Measurements from ENCODE around the gene ZNF423. TPM values are rescaled to one million over a fixed set of nuclear protein-coding genes. Genes with fewer than 3 reads are reported as not detected.

Gene ZNF423
- total RNA-seq, 1 donor from 2014 or later: 19.8 TPM

DNA sequence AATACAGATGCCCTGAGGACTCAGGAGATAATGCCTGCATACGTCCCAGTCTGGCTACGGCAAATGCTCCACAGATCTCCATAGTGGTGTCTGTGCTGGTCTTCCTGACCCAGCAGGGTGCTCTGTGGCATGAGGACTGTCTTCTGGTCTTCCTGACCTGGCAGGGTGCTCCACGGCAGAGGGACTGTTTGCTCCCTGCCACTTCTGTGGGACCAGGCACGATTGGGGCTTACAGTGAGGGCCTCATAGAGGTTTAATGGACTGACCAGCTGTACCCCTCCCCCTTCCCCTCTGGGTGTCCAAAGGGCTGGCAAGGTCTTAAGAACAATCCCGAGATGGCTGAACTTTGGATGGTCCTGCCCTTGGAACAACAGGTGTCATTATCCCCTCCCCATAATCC, 359.3 kb downstream of the ZNF423 start:
- H3K4me3 Mint-ChIP-seq: no peak overlapping the region
- no peak overlapping the region for H3K27ac Mint-ChIP-seq
- TF ChIP-seq CTCF (IDR thresholded peaks at IDR 0.05; ENCODE audit: unreplicated experiment): no peak
- DNase-seq (ENCODE audit: low spot score in 2 of 2, unreplicated experiment in 2 of 2): no peak
- H3K36me3 Mint-ChIP-seq: peaks cover 2% of the 10 kb centered on the region
- H3K27me3 Mint-ChIP-seq (ENCODE audit: low read depth): peaks cover 3% of the 10 kb centered on the region
- no peaks in the 10 kb centered on the region for H3K9me3 Mint-ChIP-seq
- H3K4me1 Mint-ChIP-seq: peaks cover 6% of the 10 kb centered on the region

DNA sequence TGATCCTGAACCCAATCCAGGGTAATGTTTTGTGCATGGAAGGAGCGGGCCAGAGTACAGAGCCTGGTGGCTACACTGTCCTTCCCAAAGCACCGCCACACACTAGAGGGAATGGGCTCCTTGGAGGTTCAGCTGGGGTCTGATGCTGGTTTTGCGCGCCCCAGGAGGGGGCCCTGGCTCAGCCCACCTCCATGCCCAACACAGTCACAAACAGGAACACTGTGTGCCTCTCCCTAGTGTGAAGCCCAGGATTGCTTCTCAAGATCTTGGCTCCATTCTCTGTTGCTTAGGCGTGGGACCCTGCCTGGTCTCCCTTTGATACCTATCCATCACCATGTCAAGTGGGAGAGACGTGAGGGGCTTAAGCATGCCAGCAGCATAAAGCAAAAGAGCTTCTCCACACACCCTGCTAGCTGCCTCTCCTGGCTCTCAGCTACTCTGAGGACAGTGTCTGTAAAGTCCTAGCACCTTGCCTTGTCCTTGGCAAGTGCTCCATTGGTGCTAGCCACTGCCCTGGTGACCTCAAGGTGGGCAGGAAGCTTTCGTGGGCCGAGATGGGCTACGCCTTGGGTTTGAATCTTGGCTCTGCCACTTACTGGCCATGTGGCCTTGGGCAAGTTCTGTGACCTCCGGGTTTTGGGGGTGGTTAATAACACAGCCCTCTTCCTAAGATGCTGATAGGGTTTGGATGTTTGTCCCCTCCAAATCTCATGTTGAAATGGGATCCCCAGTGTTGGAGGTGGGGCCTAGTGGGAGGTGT, 360.1 kb downstream of the ZNF423 start:
- Mint-ChIP-seq H3K4me1 (peaks cover 6% of the 10 kb centered on the region), H3K27ac (no peak overlapping the region)

GRCh38 chr16:49494891-49495566, 360.9 kb downstream of the ZNF423 start:
- H3K36me3 Mint-ChIP-seq: peaks cover 2% of the 10 kb centered on the region
- no peak for DNase-seq (ENCODE audit: low spot score in 2 of 2, unreplicated experiment in 2 of 2)
- no peak overlapping the region for H3K27ac Mint-ChIP-seq
- peaks cover 3% of the 10 kb centered on the region for H3K27me3 Mint-ChIP-seq (ENCODE audit: low read depth)
- peaks cover 6% of the 10 kb centered on the region for H3K4me1 Mint-ChIP-seq
- no peaks in the 10 kb centered on the region for H3K9me3 Mint-ChIP-seq
- TF ChIP-seq CTCF (IDR thresholded peaks at IDR 0.05; ENCODE audit: unreplicated experiment): no peak
- H3K4me3 Mint-ChIP-seq: no peak overlapping the region

More for the DNA sequence above, 360.1 kb downstream of the ZNF423 start:
- Mint-ChIP-seq H3K4me3 (no peak overlapping the region), H3K27me3 (ENCODE audit: low read depth) (peaks cover 3% of the 10 kb centered on the region), H3K9me3 (no peaks in the 10 kb centered on the region), H3K36me3 (peaks cover 2% of the 10 kb centered on the region)
- DNase-seq (ENCODE audit: low spot score in 2 of 2, unreplicated experiment in 2 of 2): no peak
- no peak for TF ChIP-seq CTCF (IDR thresholded peaks at IDR 0.05; ENCODE audit: unreplicated experiment)

DNA sequence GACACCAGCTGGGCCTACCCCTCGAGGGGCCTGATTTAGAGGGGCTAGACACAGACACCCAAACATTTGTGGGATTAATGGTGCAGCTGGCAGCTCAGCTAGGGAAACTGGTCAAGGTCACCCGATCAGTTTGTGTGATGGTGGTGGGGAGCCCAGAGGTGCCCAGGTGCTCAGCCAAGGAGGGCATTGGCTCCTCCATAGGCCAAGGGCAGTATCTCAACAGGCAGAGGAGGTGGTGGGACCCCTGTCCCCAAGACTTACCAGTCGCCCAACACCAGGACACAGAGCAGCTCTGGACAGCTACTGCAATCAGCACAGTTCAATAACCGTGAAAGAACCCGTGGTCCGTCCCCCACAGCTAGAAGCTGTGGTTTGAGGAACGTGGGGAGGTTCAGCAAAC, 361.4 kb downstream of the ZNF423 start:
- Mint-ChIP-seq H3K27ac (no peak overlapping the region), H3K4me1 (peaks cover 4% of the 10 kb centered on the region), H3K9me3 (no peaks in the 10 kb centered on the region), H3K36me3 (peaks cover 2% of the 10 kb centered on the region), H3K4me3 (no peak overlapping the region), H3K27me3 (ENCODE audit: low read depth) (peaks cover 3% of the 10 kb centered on the region)
- TF ChIP-seq CTCF (IDR thresholded peaks at IDR 0.05; ENCODE audit: unreplicated experiment): no peak
- no peak for DNase-seq (ENCODE audit: low spot score in 2 of 2, unreplicated experiment in 2 of 2)

- Mint-ChIP-seq H3K4me3 (no peak overlapping the region), H3K4me1 (peaks cover 4% of the 10 kb centered on the region), H3K27ac (no peak overlapping the region), H3K27me3 (ENCODE audit: low read depth) (peaks cover 3% of the 10 kb centered on the region), H3K9me3 (no peaks in the 10 kb centered on the region), H3K36me3 (peaks cover 2% of the 10 kb centered on the region)
- DNase-seq (ENCODE audit: low spot score in 2 of 2, unreplicated experiment in 2 of 2): no peak
- TF ChIP-seq CTCF (IDR thresholded peaks at IDR 0.05; ENCODE audit: unreplicated experiment): no peak
Measured at GRCh38 chr16:49493836-49494235, 362.1 kb downstream of the ZNF423 start.
